ENCODE results near the gene DIRAS1. TPM values are rescaled to one million over a fixed set of nuclear protein-coding genes. Genes with fewer than 3 reads are reported as not detected.

DIRAS1 gene
- total and polyA plus RNA-seq, 4 donors = 0.01 to 0.09 (median 0.08) TPM; not detected in 1

GRCh38 chr19:2754659-2755447, 33.7 kb upstream of the DIRAS1 start (continued):
- TF ChIP-seq REST (IDR thresholded peaks at IDR 0.05) = no peak
- TF ChIP-seq NR2F2 (IDR thresholded peaks at IDR 0.05) = no peak
- no peak for TF ChIP-seq RAD21 (IDR thresholded peaks at IDR 0.05)
- TF ChIP-seq EGR1 (IDR thresholded peaks at IDR 0.05; ENCODE audit: low read depth in 2 of 2) = no peak
- TF ChIP-seq GABPA (IDR thresholded peaks at IDR 0.05 in 1 of 2, conservative IDR thresholded peaks at IDR 0.05 in 1 of 2) = no peak
- TF ChIP-seq RXRA (IDR thresholded peaks at IDR 0.05) = no peak
- no peak for TF ChIP-seq MAX (IDR thresholded peaks at IDR 0.05)

DNA sequence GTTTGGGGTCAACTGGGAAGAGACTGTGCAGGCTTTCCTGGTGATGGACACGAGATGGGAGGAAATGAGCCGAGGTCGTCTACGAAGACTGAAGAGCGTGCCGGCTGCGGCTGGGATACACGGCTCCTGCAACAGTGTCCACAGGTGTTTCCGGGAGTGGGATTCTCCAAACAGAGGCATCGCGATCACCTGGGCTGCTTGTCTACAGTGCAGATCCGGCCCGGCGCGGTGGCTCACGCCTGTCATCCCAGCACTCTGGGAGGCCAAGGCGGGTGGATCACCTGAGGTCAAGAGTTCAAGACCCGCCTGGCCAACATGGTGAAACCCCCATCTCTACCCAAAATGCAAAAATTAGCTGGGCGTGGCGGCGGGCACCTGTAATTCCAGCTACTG, 30.3 kb upstream of the DIRAS1 start:
- Histone ChIP-seq H3K27me3 (ENCODE audit: control insufficient read depth in 4 of 4, insufficient read depth in 4 of 4, low read length in 3 of 4) (no peaks in the 10 kb centered on the region), H3K36me3 (ENCODE audit: control insufficient read depth in 4 of 4, insufficient read depth in 3 of 4, low read depth in 1 of 4, low read length in 3 of 4) (peaks cover 2 to 16% (median 5%) of the 10 kb centered on the region in 4 donors), H3K27ac (ENCODE audit: low read depth in 1 of 2, low read length in 2 of 2) (no peak overlapping the region), H3K4me3 (ENCODE audit: low read depth in 1 of 3, low read length in 3 of 3) (no peak overlapping the region), H3K9me3 (ENCODE audit: control insufficient read depth in 4 of 4, low read length in 3 of 4) (no peaks in the 10 kb centered on the region), H3K9ac (ENCODE audit: low read depth in 1 of 2, low read length in 2 of 2) (no peak overlapping the region), H3K4me1 (ENCODE audit: control insufficient read depth in 4 of 4, insufficient read depth in 4 of 4, low read length in 3 of 4) (no peaks in the 10 kb centered on the region)
- DNase-seq (ENCODE audit: low spot score) = no peak
- TF ChIP-seq CTCF (IDR thresholded peaks at IDR 0.05; ENCODE audit: low read depth, low read length, missing input control) = no peak
- whole genome bisulfite sequencing = 88% methylated on average over 21 of the region's 21 CpGs

- Histone ChIP-seq H3K27me3 (ENCODE audit: control insufficient read depth in 4 of 4, insufficient read depth in 4 of 4, low read length in 3 of 4) (no peaks in the 10 kb centered on the region), H3K4me3 (ENCODE audit: low read depth in 1 of 3, low read length in 3 of 3) (no peak overlapping the region), H3K9ac (ENCODE audit: low read depth in 1 of 2, low read length in 2 of 2) (no peak overlapping the region), H3K36me3 (ENCODE audit: control insufficient read depth in 4 of 4, insufficient read depth in 3 of 4, low read depth in 1 of 4, low read length in 3 of 4) (peaks cover 1 to 13% (median 5%) of the 10 kb centered on the region in 4 donors), H3K27ac (ENCODE audit: low read depth in 1 of 2, low read length in 2 of 2) (no peak overlapping the region), H3K4me1 (ENCODE audit: control insufficient read depth in 4 of 4, insufficient read depth in 4 of 4, low read length in 3 of 4) (no peaks in the 10 kb centered on the region), H3K9me3 (ENCODE audit: control insufficient read depth in 4 of 4, low read length in 3 of 4) (no peaks in the 10 kb centered on the region)
- TF ChIP-seq RAD21 (IDR thresholded peaks at IDR 0.05) = no peak
- 72% methylated on average over 17 of the region's 17 CpGs for WGBS
- DNase-seq (ENCODE audit: low spot score) = no peak
Observed at GRCh38 chr19:2750808-2751437, 29.8 kb upstream of the DIRAS1 start.

All from liver (tissue), 9 donors.